HEK293T (cell line): ENCODE data around the gene TMPRSS5.

ENCODE experiments used
- ARNT ChIP-seq: fragments of 450-650 bp; IDR thresholded peaks from 2 replicates; pipeline ENCODE4 v1.6.1; 2017; ENCODE audit warnings: mild to moderate bottlenecking
- CTBP1 ChIP-seq: fragments of 450-650 bp; IDR thresholded peaks from 2 replicates; pipeline ENCODE4 v1.6.1; 2016; ENCODE audit warnings: borderline replicate concordance
- ELF4 ChIP-seq: fragments of 450-650 bp; IDR thresholded peaks from 2 replicates; pipeline ENCODE4 v1.6.1; 2017; ENCODE audit warnings: antibody characterized with exemption
- FOXK2 ChIP-seq: fragments of 450-650 bp; IDR thresholded peaks from 2 replicates; pipeline ENCODE4 v1.6.1; 2016; ENCODE audit warnings: mild to moderate bottlenecking
- FOXM1 ChIP-seq: fragments of 450-650 bp; IDR thresholded peaks from 2 replicates; pipeline ENCODE4 v1.6.1; 2017; ENCODE audit warnings: mild to moderate bottlenecking, borderline replicate concordance
- L3MBTL2 ChIP-seq: fragments of 450-650 bp; conservative IDR thresholded peaks from 2 replicates; pipeline ENCODE4 v1.6.1; 2016; ENCODE audit warnings: mild to moderate bottlenecking
- LEF1 ChIP-seq: fragments of 450-650 bp; IDR thresholded peaks from 2 replicates; pipeline ENCODE4 v1.6.1; 2017; ENCODE audit warnings: mild to moderate bottlenecking, borderline replicate concordance
- SP1 ChIP-seq: fragments of 450-650 bp; IDR thresholded peaks from 2 replicates; pipeline ENCODE4 v1.6.1; 2017
- SUZ12 ChIP-seq: fragments of 450-650 bp; IDR thresholded peaks from 2 replicates; pipeline ENCODE4 v1.6.1; 2016; ENCODE audit warnings: mild to moderate bottlenecking
- TARDBP ChIP-seq: fragments of 450-650 bp; IDR thresholded peaks from 2 replicates; pipeline ENCODE4 v1.6.1; 2016

DNA sequence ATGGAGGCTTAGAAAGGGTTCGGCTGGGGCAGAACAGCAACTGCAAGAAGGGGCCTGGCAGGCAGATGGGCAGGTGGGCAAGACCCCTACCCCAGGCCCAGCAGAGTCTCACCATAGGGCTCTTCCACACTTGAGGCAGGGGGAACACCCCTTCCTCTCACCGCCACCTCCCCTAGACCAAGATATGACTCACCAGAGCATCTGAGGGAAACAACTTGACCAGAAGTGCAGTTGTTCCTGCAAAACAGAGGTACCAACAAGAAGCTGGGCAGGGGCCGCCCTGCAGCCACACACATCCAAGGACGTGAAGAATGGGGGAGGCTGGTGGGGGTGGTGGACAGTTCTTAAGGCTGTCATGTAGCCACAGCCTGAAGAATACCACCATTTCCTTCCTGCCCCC is 10.9 kb downstream of the TMPRSS5 start:
- TF ChIP-seq TARDBP: no peak
- no peak for TF ChIP-seq ARNT
- no peak for TF ChIP-seq CTBP1
- no peak for TF ChIP-seq FOXM1
- no peak for TF ChIP-seq ELF4
- no peak for TF ChIP-seq LEF1
- no peak for TF ChIP-seq L3MBTL2
- no peak for TF ChIP-seq SUZ12
- TF ChIP-seq FOXK2: no peak
- TF ChIP-seq SP1: no peak
